Osteoblast (primary cell): ENCODE measurements around the gene SLC5A6. TPM values are rescaled to one million over a fixed set of nuclear protein-coding genes. Genes with fewer than 3 reads are reported as not detected.
"Not testable (repeated sequence)": the region's sequence is repeated elsewhere in the genome, so short reads cannot be mapped to it uniquely, and the experiment has no call there.

Experiments used
- DNase-seq: peaks from one replicate; pipeline ENCODE4 v3.0.0; 2011; ENCODE audit warnings: low spot score, mixed read lengths; ENCODE audit not compliant: insufficient read length; ENCODE audit errors: missing footprints
- H2AFZ ChIP-seq: 2 replicates; pipeline ENCODE4 v1.6.0; 2011; ENCODE audit warnings: mild to moderate bottlenecking, low read length
- H3K27ac ChIP-seq: 2 replicates; pipeline ENCODE4 v1.5.1; 2011; ENCODE audit warnings: mild to moderate bottlenecking, low read depth, low read length, moderate library complexity
- H3K27me3 ChIP-seq: 2 replicates; pipeline ENCODE4 v1.6.0; 2012; ENCODE audit warnings: mild to moderate bottlenecking, control low read depth, inconsistent platforms, low read length, moderate library complexity; ENCODE audit not compliant: insufficient read depth
- H3K36me3 ChIP-seq: 2 replicates; pipeline ENCODE4 v1.5.1; 2011; ENCODE audit warnings: mild to moderate bottlenecking, low read length, control low read depth, moderate library complexity; ENCODE audit not compliant: insufficient read depth
- H3K4me1 ChIP-seq: 2 replicates; pipeline ENCODE4 v1.5.1; 2011; ENCODE audit warnings: mild to moderate bottlenecking, low read length, control low read depth, moderate library complexity; ENCODE audit not compliant: insufficient read depth
- H3K4me2 ChIP-seq: 2 replicates; pipeline ENCODE4 v1.6.0; 2011; ENCODE audit warnings: mild to moderate bottlenecking, low read length; ENCODE audit not compliant: insufficient read depth
- H3K4me3 ChIP-seq: fragments of 200-600 bp; sonication (generic); 3 replicates; pipeline ENCODE4 v1.5.1; 2012; ENCODE audit warnings: mild to moderate bottlenecking, low read length, inconsistent platforms; ENCODE audit not compliant: insufficient read depth
- H3K79me2 ChIP-seq: 2 replicates; pipeline ENCODE4 v1.6.0; 2012; ENCODE audit warnings: mild to moderate bottlenecking, low read length, control low read depth, inconsistent platforms; ENCODE audit not compliant: insufficient read depth
- H3K9me3 ChIP-seq: 2 replicates; pipeline ENCODE4 v1.5.1; 2011; ENCODE audit warnings: low read depth, low read length, control low read depth
- H4K20me1 ChIP-seq: 2 replicates; pipeline ENCODE4 v1.6.0; 2012; ENCODE audit warnings: mild to moderate bottlenecking, low read length, control low read depth; ENCODE audit not compliant: insufficient read depth
- total RNA-seq: library from RNA; depleted of rRNA; stranded (reverse); fragments of >200 nt; gene quantifications from 2 replicates; pipeline ENCODE4 v1.2.3, GENCODE V29; 2012
- TF ChIP-seq, protein P1 (sequence below): IDR thresholded peaks from 2 replicates; pipeline ENCODE4 v1.5.1; 2011; ENCODE audit warnings: mild to moderate bottlenecking, low read depth, low read length, moderate library complexity; ENCODE audit errors: extremely low read depth

SLC5A6 gene
- total RNA-seq, 1 donor: 14.1 TPM

DNA sequence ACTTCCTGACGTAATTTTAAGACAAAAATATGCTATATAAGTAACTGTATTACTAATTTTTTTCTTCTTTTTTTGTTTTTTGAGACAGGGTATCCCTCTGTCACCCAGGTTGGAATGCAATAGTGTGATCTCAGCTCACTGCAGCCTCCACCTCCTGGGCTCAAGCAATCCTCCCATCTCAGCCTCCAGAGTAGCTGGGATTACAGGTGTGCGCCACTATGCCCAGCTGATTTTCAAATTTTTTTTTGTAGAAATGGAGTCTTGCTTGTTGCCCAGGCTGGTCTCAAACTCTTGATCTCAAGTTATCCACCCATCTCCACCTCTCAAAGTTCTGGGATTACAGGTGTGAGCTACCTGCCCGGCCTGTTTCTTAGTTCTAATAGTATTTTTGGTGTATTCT is 33.6 kb downstream of the SLC5A6 start:
- Histone ChIP-seq H3K79me2 (no peaks in the 10 kb centered on the region), H3K4me2 (no peak overlapping the region), H3K9me3 (no peaks in the 10 kb centered on the region), H3K4me3 (no peak overlapping the region), H3K36me3 (no peaks in the 10 kb centered on the region), H4K20me1 (no peaks in the 10 kb centered on the region), H3K27me3 (peaks cover 19% of the 10 kb centered on the region), H3K4me1 (peaks cover 45% of the 10 kb centered on the region), H2AFZ (no peak overlapping the region), H3K27ac (no peak overlapping the region)
- TF ChIP-seq, protein P1, sequence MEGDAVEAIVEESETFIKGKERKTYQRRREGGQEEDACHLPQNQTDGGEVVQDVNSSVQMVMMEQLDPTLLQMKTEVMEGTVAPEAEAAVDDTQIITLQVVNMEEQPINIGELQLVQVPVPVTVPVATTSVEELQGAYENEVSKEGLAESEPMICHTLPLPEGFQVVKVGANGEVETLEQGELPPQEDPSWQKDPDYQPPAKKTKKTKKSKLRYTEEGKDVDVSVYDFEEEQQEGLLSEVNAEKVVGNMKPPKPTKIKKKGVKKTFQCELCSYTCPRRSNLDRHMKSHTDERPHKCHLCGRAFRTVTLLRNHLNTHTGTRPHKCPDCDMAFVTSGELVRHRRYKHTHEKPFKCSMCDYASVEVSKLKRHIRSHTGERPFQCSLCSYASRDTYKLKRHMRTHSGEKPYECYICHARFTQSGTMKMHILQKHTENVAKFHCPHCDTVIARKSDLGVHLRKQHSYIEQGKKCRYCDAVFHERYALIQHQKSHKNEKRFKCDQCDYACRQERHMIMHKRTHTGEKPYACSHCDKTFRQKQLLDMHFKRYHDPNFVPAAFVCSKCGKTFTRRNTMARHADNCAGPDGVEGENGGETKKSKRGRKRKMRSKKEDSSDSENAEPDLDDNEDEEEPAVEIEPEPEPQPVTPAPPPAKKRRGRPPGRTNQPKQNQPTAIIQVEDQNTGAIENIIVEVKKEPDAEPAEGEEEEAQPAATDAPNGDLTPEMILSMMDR: no peak
- no peak for DNase-seq

DNA sequence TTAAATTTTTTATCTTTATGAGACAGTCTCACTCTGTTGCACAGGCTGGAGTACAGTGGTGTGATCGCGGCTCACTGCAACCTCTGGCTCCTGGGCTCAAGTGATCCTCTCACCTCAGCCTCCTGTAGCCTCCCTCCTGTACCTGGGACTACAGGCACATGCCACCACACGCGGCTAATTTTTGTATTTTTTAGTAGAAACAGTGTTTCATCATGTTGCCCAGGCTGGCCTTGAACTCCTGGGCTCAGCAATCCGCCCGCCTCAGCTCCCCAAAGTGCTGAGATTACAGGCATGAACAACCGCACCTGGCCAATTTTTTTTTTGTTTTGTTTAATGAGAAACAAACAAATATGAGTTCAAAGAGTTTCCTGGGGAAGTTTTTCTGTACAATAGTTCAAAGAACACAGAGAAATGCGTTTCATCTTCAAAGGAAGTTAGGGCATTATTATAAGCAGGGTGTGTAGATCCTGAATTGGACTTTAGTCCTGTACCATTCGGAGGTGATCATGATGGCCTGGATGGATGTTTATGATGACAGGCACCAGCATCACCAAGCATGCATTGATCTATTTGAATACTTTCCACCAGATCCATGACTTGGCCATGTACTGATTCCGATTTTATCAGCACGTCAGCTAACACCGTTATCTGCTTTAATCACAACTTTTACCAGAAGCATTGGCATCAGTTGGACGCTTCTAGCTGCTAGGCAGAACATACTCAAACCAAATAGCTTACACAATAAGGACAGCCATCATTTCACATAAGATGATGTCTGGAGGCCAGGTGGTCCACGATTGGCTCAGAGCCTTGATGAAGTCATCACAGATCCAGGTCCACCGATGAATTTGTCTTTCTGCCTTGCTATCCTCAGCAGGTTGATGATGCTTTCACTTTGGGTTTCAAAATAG is 34.4 kb downstream of the SLC5A6 start:
- no peak overlapping the region for H3K4me2 ChIP-seq
- no peaks in the 10 kb centered on the region for H4K20me1 ChIP-seq
- no peaks in the 10 kb centered on the region for H3K36me3 ChIP-seq
- H3K4me1 ChIP-seq: peaks cover 37% of the 10 kb centered on the region
- no peaks in the 10 kb centered on the region for H3K79me2 ChIP-seq
- no peak overlapping the region for H2AFZ ChIP-seq
- H3K9me3 ChIP-seq: no peaks in the 10 kb centered on the region
- H3K27me3 ChIP-seq: peaks cover 25% of the 10 kb centered on the region
- TF ChIP-seq, protein P1: no peak
- H3K27ac ChIP-seq: no peak overlapping the region
- DNase-seq: no peak
- no peak overlapping the region for H3K4me3 ChIP-seq

DNA sequence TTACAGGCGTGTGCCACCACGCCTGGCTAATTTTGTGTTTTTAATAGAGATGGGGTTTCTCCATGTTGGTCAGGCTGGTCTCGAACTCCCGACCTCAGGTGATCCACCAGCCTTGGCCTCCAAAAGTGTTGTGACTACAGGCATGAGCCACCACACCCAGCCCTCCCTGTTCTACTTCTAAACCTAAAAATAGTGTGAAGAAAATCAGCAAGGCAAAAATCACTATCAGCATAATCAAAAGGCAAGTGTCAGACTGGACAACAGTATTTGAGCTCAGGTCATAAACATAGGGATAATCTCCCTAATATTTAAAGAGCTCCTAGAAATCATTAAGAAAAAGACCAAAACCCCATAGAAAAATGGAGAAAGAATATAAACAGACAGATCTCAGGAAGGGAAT is 36.3 kb downstream of the SLC5A6 start:
- H3K79me2 ChIP-seq, H3K4me3 ChIP-seq, DNase-seq, H2AFZ ChIP-seq, H3K4me2 ChIP-seq, H3K9me3 ChIP-seq, H3K27ac ChIP-seq, H4K20me1 ChIP-seq, H3K36me3 ChIP-seq: not testable (repeated sequence)
- H3K27me3 ChIP-seq: peaks cover 39% of the 10 kb centered on the region
- H3K4me1 ChIP-seq: peaks cover 21% of the 10 kb centered on the region

DNA sequence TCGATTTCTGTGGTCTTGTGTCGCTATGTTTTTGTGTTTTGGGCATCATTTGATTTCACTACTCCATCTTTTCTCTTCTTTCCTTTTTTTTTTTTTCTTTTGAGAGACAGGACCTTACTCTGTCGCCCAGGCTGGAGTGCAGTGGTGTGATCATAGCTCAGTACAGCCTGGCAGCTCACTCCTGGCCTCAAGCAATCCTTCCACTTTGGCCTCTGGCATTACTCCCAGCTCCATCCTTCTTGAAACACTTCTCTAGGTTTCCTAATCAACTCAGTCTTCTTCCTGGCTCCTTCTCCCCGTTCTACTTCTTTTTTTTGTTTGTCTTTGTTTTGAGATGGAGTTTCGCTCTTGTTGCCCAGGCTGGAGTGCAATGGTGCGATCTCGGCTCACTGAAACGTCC is 36.7 kb downstream of the SLC5A6 start:
- no peak overlapping the region for H3K4me3 ChIP-seq
- H3K9me3 ChIP-seq: no peaks in the 10 kb centered on the region
- H4K20me1 ChIP-seq: no peaks in the 10 kb centered on the region
- H3K36me3 ChIP-seq: no peaks in the 10 kb centered on the region
- peak; percentile 19 for DNase-seq
- H3K27me3 ChIP-seq: peaks cover 44% of the 10 kb centered on the region
- TF ChIP-seq, protein P1: no peak
- no peak overlapping the region for H2AFZ ChIP-seq
- peaks cover 20% of the 10 kb centered on the region for H3K4me1 ChIP-seq
- H3K27ac ChIP-seq: no peak overlapping the region
- no peaks in the 10 kb centered on the region for H3K79me2 ChIP-seq
- no peak overlapping the region for H3K4me2 ChIP-seq
